DMS153 (cell line): ENCODE data around the gene NRG3.
"Not testable (repeated sequence)": the region's sequence is repeated elsewhere in the genome, so short reads cannot be mapped to it uniquely, and the experiment has no call there.

Experiments used
- DNase-seq: peaks from one replicate; lab custom pipeline; 2025; lab: John Stamatoyannopoulos, UW

NRG3 gene

GRCh38 chr10:82581940-82582339, 706.9 kb downstream of the NRG3 start:
- no peak for DNase-seq

- DNase-seq = no peak
Measured at GRCh38 chr10:82591421-82591820, 716.4 kb downstream of the NRG3 start.

DNA sequence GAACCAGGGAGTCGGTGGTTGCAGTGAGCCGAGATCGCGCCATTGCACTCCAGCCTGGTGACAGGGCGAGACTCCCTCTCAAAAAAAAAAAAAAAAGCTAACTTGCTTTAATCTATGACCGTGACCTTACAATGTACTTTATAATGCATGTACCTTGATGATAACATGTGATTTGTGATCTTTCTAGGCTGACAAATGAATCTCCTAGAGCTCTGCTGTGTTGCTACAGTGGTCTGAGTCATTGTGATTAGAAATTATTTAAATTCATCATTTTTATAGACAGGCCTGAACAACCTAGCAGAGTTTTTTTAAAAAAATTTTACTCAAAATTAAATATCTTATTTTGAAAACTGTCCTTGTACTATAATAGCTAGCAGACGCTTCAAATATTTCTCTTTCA, 722.8 kb downstream of the NRG3 start:
- DNase-seq = no peak

GRCh38 chr10:82609845-82610244, 734.9 kb downstream of the NRG3 start:
- no peak for DNase-seq

GRCh38 chr10:82618007-82618406, 743.0 kb downstream of the NRG3 start:
- no peak for DNase-seq

- no peak for DNase-seq
Measured at GRCh38 chr10:82621680-82622079, 746.7 kb downstream of the NRG3 start.

- no peak for DNase-seq
Measured at GRCh38 chr10:82622479-82622878, 747.5 kb downstream of the NRG3 start.

DNA sequence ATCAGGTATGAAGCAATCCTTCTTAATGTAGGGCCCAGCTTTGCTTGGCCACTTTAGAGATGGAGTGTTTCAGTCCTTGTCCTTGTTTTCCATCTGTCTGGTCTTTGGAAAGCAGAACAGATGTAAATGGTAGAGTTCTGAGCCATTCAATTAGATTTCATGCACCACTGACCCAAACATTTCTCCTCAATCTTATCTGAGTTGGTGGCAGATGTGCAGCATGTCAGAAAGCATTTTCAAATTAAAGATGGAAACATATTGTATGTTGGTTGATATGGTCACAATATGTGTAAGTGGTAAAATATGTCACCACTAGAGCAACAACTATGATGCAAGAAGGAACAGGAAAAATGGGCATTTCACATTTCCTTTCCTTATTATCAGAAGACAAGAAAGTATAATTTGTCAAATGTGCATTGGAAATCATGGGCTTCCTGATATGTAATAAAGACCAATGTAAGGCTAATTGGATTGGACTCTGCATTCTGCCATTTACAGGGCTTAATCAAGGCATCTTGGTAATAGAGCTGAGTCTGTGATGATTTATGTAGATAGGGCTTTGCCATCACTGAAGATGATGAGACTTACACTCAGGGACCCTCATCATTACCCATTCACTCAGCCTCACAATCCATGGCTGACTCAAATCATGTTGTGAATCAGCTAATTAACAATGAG, 750.7 kb downstream of the NRG3 start:
- DNase-seq = no peak

DNA sequence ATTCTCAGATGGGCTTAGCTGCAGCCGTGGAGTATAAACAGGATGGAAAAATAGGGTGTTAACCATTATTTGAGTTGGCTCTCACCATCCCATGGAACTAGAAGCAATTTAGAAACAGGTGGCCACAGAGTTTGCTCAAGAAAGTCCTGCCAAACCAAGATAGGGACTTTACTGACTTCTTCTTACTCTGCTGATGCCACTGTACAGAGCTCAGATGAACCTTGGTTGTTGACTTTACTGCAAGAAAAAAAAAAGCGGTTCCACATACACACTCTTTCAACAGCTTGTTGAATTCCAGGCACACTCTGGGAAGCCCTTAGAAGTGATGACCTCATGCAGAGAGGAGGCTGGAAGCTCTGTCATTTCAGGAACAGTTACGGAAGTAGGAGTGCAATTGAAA, 753.4 kb downstream of the NRG3 start:
- no peak for DNase-seq

GRCh38 chr10:82643076-82643475, 768.1 kb downstream of the NRG3 start:
- no peak for DNase-seq

DNA sequence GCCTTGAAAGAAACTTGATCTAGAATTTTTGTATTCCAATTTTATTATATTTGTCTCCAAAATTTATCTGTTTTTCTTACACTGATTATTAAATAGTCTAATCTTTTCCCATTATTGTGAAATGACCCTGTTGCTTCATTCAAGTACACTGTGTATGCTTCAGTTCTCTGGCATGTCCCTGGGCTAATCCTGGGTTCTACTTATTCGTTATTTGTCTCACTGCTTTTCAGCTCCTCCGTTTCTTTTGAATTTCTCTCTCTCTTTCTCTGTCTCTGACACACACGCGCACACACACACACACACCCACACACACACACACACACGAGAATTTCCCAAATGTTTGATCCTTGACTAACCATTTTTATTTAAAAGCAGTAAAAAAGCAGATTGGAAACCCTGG, 768.6 kb downstream of the NRG3 start:
- DNase-seq = no peak

GRCh38 chr10:82645221-82645620, 770.2 kb downstream of the NRG3 start:
- DNase-seq = no peak

DNA sequence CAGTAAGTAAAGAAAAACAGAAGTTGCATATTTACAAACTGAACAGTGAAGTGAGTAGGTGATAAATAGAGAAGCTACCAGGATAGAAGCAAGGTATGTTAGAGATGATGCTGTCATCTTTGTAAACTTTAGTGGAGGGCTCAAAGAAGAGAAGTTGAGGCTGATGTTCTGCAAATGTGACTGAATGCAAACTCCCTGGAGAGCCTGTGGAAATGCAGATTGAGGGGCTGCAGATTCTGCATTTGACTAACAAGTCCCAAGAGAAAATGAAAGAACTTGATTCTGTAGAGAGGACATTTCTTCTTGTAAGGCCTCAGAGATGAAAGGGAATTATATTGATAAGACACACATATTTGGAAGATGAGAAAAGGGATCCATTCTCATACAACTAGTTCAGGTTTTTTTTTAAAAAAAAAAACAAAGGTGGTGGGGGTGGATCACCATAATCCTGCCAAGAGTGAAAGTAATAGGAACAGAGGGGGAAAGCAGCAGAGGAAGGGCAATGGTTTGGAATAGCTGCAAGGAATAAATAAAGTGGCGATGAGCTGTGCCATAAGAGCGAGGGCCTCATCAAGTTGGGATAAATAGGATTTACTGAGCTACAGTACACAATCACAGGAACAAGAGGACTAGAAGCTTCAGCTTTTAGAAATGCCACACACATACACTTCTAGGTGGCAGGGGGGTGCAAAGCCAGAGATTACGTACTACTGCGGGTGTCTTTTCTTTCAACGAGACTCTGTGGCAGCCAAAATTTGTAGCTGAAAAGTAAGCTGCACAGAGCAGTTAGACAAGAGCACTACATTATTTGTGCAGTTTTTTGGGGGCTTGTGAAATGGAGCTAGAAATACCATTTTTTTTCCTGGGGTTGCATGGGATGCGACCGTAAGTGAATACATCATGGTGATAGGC, 778.5 kb downstream of the NRG3 start:
- no peak for DNase-seq

DNA sequence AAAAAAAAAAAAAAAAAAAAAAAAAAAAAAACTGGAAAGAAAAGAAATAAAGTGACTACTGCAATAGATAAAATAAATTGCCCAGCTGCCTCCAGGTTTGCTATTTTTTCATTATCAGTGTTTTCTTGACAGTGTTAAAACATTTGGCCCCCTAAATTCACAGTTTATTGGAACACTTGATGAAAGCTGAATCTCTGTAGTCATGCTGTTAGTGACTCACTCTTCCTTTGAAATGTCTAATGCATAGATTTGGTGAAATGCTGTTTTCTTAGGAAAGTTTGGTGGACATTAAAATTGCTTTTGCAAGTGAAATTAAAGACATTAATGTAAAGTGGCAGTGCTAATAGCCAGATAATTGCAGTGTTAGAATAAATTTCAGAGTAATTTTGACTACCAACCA, 785.2 kb downstream of the NRG3 start:
- no peak for DNase-seq

DNA sequence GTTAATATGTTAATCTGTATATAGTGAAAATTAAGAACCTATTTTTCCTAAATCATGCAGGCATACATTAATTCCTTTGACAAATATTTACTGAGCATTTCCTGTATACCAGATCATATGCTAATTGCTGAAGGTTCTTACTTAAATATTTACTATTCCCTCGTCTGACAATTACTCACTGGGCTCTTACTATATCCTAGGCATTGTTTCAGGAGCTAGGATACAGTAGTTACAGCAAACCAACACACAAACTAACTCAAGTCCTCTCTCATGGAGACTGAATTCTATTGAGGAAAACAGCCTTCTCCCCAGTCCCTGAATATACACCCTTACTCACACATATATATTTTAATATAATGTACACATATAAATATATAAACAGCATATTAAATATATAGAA, 786.0 kb downstream of the NRG3 start:
- DNase-seq = no peak

GRCh38 chr10:82661701-82662100, 786.7 kb downstream of the NRG3 start:
- DNase-seq = no peak

DNA sequence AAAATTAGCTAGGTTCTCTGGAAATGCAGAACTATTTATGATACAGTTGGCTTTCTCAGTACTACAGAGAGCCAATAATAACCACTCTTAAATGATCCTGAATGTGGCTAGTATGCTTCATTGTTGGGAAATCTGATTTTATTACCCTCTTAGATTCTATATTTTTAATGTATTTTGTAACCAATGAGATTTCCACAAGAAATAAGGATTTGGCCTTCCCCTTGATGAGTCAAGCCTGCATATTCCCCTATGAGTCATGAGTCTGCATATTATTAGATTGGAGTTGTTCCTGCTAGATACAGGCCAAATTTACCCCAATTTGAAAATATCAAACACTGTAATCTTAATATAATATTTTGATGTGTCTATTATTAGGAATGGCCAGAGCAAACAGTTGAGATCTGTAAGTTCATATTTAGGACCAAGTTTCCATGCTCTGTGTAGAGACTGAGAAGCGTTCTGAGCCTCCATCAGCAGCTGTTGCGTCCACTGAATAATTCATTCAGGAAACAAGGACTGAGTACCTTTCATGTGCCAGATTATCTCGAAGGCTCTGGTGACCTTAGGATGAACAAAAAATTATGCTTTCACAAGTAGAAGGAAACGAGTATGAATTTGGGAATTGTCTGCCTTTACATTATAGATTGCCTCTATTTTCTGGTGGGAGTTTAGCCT, 793.4 kb downstream of the NRG3 start:
- no peak for DNase-seq

GRCh38 chr10:82674036-82674435, 799.0 kb downstream of the NRG3 start:
- no peak for DNase-seq

DNA sequence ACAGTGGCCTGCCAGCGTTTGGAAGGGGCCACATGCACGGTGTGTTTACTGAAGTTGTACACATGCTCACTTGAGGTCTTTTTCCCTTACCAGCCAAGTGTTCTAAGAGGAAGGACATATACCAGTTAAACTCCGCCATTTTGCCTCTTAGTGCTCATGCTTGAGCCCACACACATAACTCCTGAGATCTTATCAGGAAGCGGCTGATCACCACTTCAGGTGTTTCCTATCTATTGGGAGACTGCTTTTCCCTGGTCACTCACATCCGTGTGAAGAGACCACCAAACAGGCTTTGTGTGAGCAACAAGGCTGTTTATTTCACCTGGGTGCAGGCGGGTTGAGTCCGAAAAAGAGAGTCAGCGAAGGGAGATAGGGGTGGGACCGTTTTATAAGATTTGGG, 802.9 kb downstream of the NRG3 start:
- not testable (repeated sequence) for DNase-seq

GRCh38 chr10:82678451-82678850, 803.5 kb downstream of the NRG3 start:
- DNase-seq = not testable (repeated sequence)

- DNase-seq = no peak
Measured at GRCh38 chr10:82680608-82681007, 805.6 kb downstream of the NRG3 start.

- no peak for DNase-seq
Measured at GRCh38 chr10:82683945-82684344, 809.0 kb downstream of the NRG3 start.

GRCh38 chr10:82685087-82685486, 810.1 kb downstream of the NRG3 start:
- DNase-seq = no peak
